GM18861 (cell line): ENCODE results near the gene HPCAL1.
"Not testable (repeated sequence)": the region's sequence is repeated elsewhere in the genome, so short reads cannot be mapped to it uniquely, and the experiment has no call there.

Experiments used
- ATAC-seq: cut with Tn5 transposase; IDR thresholded peaks from one replicate; pipeline ENCODE4 v1.9.1; 2021; ENCODE audit not compliant: unreplicated experiment

Gene HPCAL1

DNA sequence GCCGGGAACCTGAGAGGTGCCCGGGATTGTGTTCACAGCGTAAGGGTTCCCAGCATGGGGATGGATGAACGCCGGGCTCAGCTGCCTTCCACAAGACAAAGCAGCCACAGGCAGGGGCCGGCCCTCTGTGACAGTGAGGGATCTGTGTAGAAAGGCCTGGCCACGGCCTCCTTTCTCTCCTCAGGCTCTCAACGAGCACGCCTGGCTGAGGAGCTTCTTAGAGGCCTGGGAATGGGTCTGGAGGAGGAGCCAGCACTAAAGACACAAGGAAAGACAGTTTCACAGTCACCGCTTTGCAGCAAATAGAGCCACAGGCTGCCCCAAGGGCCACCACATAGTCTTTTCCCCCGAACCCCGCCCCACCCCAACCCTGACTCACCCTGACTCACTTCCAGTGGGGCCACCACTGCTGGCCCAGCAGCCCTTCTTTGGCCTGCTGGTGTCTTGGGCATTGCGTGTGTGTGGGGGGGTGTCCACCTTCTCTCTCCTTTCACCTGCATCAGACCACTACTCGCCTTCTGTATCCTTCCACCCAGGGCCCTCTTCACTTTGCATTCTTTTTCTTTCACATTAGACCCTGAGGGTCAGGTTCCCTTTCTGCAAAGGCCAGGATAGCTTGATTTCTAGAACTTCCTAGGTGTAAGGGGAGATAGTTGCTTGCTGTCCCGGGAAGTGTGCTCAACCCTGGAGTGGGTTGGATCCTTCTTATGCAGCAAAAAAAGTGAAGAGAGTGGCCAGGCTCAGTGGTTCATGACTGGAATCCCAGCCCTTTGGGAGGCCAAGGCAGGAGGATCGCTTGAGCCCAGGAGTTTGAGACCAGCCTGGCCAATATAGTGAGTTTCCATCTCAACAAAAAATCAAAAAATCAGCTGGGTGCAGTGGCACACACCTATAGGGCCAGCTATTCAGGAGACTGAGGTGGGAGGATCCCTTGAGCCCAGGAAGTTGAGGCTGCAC lies 19.3 kb upstream of the HPCAL1 start:
- no peak for ATAC-seq

DNA sequence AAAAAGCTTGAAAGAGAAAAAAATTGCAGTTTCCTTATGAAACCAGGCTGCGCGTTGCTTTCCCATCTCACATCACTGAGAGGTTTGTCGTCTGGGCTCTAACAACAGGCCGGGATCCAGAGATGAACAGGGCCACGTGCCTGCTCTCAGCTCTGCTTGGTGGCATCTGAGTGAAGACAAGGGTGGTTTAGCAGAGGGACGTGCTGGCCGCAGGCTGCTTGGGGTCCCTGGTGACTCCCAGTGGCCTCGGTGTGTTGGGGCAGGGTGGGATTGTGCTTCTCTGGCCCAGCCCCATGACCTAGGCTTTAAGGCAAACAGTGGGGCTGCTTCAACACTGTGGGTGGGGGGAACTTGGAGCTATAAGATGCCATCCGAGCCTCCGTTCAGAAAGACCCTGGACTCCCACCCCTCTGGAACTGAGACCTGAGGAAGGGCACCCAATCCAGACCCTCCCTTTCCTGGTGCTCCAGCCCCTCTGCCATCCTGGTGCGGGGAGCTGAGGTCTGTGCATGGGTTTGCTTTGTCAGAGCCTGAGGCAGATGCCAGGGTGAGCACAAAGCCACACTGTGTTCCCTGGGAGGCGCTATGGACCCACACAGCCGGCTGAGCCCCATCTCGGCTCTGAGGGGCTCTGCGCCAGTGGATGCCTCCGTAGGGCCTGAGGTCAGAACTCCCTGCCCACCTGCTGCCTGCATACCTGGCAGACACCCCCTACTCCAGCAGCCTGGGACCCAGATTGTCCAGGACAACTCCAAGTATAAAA lies 18.4 kb upstream of the HPCAL1 start:
- ATAC-seq: no peak

DNA sequence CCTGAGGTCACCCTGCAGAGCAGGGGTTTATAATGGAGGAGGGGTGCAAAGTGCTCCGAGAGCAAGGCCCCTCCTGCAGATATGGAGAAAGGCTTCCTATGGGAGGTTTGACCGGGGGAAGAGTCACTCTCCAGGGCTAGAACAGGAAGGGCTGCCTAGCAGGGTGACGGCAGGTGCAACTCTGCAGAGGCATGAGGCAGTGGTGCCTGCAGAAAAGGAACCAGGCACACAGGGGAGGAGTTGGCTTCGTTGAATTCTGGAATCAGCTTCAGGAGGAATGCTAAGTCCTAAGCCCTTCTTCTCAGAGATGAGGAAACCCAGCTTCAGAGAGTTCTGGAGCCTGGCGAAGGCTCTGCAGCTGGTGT lies 17.5 kb upstream of the HPCAL1 start:
- no peak for ATAC-seq

DNA sequence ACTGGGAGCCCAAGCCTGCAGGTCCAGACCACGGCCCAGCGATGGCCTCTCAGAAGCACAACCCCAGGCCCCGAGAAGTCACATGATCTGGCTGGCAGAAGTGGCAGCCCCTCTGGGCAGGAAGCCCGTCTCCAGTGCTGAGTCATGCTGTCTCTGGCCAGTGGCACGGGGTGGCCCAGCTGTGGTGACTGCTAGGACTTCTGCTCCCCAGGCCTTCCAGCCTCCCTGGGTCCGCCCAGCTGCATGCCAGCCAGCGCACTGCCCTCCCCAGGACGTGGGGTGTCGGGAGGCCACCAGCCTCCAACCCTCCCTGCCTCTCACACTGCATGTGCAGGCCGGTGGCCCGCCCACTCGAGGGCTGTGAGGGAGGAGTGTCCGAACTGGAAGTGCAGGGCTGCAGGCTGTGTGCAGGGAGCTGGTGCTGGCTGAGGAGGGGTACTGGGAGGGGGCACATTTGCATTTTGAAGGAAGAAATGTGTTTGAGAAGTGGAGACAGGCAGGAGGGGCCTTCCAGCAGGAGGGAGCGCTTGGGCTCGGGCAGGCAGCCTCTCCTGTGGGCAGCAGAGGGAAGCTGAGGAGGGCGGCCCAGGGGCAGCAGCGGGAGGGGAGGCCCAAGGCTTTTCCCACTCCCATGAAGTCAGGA lies 17.0 kb upstream of the HPCAL1 start:
- ATAC-seq: no peak

DNA sequence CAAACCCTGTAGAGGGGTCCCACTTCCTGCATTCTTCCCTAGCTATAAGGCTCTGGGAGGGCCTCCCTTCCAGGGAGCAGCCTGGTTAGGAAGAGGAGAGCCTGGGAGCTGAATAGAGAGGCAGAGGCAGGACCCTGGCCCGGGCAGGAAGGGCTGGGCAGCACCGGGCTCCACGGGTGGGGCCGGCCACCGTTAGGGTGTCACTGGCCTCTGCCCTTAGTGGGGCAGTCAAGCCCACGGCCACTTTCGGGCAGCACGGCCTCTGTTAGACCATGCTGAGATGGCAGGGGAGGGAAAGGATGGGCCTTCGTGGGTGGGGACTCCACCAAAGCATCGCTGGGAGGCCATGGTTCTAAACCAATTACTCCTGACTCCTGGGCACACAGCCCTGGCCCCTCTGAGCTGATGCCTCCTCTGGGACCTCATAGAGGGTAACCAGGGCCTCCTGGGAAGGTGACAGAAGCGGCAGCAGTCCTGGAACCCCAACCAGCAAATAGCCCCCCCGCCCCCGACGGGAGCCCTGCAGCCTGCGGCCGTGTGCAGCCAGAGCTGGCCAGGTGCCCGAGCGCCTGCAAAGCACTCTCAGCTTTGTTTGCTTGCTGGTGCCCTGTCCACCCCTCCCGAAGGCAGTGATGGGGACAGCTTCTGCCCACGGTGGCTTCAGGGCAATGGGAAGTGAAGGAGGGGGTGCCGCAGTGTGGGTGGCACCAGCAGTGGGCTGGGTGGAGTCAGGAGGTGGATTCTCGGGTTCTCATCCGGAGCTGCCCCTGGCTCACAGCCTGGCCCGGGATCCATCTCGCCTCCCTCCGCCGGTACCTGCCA lies 16.3 kb upstream of the HPCAL1 start:
- no peak for ATAC-seq

DNA sequence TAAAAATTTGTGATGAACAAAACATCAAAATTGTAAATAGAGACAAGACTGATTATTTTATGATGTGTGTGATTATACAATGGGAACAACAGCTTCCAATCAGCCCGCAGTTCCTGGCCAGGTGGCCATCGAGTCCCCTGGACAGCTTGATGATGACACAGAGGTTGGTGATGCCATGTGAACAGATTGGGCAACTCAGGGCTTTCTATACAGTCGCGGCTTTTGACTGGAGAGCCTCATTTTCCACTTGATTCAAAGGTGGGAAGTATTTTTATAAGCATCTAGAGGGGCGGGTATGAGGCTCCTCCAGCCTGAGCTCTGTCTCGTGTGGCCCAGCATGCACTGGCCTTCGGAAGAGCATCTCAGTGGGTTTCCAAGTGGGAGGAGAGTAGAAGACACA lies 14.9 kb upstream of the HPCAL1 start:
- no peak for ATAC-seq

DNA sequence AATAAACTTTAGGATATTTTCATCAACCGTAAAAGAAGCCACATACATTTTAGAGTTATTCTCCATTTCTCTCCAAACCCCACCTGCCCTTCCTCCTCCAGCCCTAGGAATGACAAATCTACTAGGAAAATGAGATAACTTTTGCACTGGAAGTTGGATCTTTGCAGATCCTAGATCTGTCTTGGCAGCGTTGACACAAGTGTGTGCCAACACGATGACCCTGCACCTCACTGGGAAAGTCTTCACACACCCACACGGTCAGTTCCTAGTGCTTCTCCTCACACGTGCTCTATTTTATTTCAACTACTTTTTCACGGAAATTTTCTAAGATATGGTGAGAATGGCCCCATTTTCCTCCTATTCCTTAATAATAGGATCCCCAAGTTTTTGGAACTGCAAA lies 14.1 kb upstream of the HPCAL1 start:
- ATAC-seq: no peak

DNA sequence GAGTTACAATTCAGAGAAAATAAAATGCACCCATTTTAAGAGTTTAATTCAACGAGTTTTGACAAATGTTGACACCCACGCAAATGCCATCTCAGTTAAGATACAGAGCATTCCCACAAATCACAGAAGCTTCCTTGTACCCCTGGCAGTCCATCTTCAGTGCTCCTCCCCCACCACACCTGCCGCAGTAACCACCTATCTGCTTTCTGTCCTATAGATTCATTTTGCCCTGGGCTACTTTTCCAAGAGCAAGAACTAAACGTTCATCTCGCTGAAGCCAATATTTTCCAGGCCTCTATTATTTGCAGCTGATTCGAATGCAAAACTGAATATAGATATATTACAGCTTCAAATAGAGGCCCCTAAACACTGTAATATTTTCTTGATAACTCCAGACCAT lies 13.4 kb upstream of the HPCAL1 start:
- ATAC-seq: no peak

DNA sequence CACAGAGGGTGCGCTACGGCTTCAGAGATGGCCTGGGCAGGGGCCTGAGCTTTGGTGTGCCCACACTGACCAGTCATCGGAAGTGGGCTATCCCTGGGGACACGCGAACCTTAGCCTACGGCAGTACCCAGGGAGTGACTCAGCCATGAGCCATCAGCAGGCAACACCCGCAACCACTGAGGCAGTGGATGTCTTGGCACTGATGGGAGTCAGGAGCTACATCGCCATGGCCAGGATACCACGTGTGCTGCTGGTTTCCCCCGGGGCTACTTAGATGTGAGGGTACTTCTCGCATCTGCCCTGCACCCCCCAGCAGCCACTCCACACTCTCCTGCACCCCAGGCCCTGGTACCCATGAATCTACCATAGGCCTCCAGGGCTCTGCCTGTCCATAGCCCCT lies 12.8 kb upstream of the HPCAL1 start:
- no peak for ATAC-seq

DNA sequence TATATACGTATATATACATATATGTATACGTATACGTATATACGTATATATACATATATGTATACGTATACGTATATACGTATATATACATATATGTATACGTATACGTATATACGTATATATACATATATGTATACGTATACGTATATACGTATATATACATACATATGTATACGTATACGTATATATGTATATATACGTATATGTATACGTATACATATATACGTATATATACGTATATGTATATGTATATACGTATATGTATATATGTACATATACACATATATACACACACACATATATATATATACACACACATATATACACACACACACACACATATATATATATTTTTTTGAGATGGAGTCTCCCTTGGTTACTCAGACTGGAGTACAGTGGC lies 11.3 kb upstream of the HPCAL1 start:
- not testable (repeated sequence) for ATAC-seq

DNA sequence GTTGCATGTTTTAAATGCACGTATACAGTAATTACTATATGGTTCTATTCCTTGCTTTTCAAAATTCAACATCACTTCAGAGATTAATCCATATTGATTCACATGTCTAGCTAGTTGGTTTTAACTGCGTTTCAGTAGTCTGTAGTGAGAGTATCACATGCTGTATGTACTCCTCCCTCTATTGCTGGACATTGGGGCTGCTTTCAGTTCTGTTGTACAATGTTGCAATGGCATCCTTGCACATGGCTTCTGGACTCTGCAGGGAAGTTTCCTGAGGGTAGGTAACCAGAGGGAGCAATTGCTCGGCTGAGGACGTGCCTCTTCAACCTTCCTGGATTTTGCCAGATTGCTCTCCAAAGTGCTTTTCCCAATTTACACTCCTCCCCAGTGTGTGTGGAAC lies 10.7 kb upstream of the HPCAL1 start:
- no peak for ATAC-seq

DNA sequence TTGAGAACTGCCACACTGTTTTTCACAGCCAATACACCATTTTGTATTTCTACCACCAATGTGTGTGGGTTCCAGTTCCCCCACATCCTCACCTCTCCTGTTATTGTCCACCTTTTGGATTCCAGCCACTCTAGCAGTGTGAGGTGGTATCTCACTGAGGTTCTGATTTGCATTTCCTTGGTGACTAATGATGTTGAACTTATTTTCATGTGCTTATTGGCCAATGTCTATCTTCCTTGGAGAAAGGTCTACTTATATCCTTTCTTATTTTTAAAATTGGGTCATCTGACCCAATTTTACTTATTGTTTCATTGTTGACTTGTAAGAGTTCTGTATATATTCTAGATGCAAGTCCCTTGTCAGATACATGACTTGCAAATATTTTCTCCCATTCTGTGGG lies 9.1 kb upstream of the HPCAL1 start:
- no peak for ATAC-seq

DNA sequence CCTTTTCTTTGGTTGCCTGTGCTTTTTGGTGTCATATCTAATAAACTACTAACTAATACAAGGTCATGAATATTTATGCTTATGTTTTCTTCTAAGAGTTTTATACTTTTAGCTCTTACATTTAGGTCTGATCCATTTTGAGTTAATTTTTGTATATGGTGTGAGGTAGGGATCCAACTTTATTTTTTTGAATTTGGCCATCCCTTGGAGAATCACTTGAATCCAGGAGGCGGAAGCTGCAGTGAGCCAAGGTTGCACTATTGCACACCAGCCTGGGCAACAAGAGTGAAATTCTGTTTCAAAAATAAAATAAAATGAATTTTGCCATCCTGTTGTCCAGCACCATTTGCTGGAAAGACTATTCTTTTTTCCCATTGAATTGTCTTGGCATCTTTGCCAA lies 8.6 kb upstream of the HPCAL1 start:
- no peak for ATAC-seq

DNA sequence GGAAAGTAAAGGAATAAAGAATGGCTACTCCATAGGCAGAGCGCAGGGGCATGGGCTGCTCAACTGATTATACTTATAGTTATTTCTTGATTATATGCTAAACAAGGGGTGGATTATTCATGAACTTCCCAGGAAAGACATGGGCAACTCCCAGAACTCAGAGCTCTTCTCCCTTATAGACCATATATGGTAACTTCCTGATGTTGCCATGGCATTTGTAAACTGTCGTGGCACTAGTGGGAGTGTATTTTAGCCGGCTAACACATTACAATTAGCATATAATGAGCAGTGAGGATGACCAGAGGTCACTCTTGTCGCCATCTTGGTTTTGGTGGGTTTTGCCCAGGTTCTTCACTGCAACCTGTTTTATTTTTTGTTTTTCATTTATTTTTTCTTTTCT lies 7.1 kb upstream of the HPCAL1 start:
- not testable (repeated sequence) for ATAC-seq

DNA sequence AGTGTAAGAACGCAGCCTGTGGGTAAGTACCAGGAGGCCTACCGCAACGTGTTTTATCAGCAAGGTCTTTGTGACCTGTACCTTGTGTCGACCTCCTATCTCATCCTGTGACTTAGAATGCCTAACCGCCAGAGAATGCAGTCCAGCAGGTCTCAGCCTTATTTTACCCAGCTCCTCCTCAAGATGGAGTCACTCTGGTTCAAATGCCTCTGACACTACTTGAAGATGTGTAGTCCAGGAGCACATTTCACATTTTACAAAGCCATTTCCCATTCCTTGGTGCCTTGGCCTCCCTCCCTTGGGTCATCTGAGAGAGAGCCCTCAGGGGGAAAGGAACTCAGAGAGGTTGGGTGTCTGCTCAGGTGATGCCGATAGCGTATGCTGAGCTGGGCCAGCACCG lies 6.6 kb upstream of the HPCAL1 start:
- ATAC-seq: no peak

DNA sequence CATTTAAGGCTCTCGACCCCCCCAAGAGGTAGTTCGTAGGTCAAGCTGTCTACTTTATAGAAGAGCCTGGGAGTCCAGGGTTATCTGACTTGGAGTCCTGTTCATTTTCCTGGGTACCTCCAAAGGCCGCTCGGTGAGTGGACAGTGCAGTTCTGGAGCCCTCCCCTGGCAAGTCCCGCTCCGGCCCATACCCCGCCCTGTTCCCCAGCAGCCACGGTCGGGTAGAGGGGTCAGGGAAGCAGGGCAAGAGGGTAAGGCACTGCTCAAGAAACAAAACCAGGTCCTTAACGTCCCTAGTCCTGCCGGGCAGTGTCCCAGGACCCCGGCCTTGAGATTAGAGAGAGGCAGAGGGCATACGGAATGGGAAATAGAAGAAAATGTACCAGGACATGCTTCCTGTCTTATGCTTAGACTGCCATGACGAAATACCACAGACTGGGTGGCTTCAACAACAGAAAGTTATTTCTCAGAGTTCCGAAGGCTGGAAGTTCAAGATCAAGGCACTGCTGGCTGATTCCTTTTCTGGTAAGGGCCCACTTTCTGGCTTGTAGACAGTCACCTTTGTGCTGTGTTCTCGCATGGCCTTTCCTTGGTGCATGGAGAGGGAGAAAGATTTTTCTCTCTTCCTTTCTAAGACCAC lies 5.4 kb upstream of the HPCAL1 start:
- ATAC-seq: no peak

DNA sequence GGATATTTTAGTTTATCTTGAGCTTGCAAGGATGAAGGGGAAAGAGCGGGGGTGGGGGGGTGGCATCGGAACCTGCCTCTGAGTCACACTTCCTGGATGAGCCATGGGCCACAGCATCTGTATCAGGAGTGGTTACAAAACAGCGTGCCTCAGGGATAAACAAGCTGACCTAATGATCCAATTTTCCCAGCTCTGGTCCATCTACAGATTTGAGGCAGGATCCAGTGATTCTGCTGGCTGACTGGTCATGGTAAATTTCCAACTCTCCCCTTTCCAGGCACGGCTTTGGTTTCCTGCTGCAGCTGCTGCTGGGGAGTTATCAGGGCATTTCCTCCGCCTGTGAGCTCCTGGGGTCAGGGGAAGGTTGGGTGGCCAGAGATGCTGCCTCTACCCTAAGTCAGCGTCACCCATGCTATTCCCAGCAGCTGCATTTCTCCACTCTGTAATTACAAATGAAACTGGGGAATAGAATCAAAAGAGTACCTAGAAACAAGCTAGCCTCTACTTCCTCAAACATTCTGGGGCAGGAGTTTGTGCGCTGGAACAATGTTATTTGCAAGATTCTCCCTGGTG lies 4.7 kb upstream of the HPCAL1 start:
- no peak for ATAC-seq

DNA sequence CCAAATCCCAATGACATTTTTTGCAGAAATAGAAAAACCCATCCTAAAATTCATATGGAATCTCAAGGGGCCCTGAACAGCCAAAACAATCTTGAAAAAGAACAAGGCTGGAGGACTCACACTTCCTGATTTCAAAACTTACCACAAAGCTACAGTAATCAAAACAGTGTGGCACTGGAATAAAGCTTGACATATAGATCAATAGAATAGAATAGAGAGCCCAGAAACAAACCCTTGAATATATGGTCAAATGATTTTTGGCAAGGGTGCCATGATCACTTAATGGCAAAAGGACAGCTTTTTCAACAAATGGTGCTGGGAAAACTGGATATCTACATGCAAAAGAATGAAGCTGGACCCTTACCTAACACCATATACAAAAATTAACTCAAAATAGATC lies 3.9 kb upstream of the HPCAL1 start:
- ATAC-seq: not testable (repeated sequence)

DNA sequence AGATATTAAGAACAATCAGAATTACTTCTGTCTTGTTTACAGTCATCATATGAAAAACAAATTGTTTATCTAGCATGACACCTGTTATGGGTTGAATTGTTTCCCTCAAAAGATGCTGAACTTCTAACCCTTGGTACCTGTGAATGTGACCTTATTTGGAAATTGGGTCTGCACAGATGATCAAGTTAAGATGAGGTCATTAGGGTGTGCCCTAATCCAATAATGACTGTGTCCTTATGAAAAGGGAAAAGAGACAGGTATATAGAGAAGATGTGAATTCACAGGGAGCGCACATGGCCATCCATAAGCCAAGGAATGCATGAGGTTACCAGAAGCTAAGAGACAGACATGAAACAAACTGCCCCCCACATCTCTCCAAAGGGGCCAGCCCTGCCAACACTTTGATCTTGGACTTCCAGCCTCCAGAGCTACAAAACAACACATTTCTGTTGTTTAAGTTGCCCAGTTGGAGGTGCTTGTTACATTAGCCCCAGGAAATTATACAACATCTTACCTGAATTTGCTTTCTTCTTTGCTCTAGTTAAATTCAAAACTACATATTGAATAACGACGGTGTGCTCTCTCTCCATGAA lies 2.3 kb upstream of the HPCAL1 start:
- no peak for ATAC-seq
